ENCODE results near the gene WIPF1. TPM values are rescaled to one million over a fixed set of nuclear protein-coding genes. Genes with fewer than 3 reads are reported as not detected.
A peak's percentile ranks its signal among the peaks of the same experiment; 100 is the strongest.

WIPF1 gene
- total and polyA plus RNA-seq, 8 donors: 4.7 to 26.8 (median 6.2) TPM

DNA sequence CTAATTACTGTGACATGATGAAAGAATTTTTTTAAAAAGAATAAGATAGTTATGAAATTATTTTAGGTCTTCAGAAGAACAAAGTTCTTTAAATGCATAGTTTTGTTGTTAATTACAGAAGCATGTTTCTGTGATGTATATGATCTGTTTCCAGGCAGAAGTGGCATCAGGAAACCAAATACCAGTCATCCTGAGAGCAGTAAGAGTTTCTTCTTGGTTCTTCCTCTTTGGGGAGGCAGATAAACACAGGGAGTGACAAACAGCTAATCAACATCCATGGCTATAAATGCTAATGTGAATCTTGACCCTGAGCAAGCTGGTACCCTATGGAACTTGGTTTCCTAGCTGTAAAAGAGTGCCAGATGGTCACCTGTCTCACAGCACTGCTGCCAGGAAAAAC is 29.2 kb downstream of the WIPF1 start:
- ATAC-seq: no peak
- TF ChIP-seq, protein P1, sequence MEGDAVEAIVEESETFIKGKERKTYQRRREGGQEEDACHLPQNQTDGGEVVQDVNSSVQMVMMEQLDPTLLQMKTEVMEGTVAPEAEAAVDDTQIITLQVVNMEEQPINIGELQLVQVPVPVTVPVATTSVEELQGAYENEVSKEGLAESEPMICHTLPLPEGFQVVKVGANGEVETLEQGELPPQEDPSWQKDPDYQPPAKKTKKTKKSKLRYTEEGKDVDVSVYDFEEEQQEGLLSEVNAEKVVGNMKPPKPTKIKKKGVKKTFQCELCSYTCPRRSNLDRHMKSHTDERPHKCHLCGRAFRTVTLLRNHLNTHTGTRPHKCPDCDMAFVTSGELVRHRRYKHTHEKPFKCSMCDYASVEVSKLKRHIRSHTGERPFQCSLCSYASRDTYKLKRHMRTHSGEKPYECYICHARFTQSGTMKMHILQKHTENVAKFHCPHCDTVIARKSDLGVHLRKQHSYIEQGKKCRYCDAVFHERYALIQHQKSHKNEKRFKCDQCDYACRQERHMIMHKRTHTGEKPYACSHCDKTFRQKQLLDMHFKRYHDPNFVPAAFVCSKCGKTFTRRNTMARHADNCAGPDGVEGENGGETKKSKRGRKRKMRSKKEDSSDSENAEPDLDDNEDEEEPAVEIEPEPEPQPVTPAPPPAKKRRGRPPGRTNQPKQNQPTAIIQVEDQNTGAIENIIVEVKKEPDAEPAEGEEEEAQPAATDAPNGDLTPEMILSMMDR (IDR thresholded peaks at IDR 0.05): no peak
- Histone ChIP-seq H3K4me1 (peaks cover 6 to 9% (median 8%) of the 10 kb centered on the region in 3 donors), H3K36me3 (no peaks in the 10 kb centered on the region), H3K27me3 (no peaks in the 10 kb centered on the region), H3K27ac (no peak overlapping the region), H3K4me3 (no peak overlapping the region), H3K9me3 (no peaks in the 10 kb centered on the region)
- intact Hi-C loops (cut with DNase I): no loop called here
- DNase-seq: no peak
- FAIRE-seq: no peak

DNA sequence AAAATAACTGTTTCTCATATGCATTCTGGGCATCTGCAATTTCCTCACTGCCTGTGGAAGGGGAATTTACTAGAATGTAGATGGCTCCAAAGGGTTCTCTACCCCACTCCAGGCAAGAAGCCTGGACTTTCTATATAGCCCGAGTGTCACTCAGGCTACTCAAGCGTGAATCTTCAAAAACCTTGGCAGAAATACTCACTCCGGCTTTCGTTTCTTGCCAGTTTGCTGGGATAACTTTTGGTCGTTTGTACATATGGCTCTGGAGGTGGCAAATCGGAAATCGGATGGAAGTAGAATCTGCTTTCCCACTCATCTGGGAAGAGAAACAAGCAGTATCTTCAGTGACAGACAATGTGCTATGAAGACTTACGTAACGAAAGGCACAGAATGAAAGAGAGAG is 30.7 kb downstream of the WIPF1 start:
- intact Hi-C loops (cut with DNase I): no loop called here
- TF ChIP-seq, protein P1 (IDR thresholded peaks at IDR 0.05): no peak
- H3K27me3 ChIP-seq: no peaks in the 10 kb centered on the region
- H3K9me3 ChIP-seq: no peaks in the 10 kb centered on the region
- no peaks in the 10 kb centered on the region for H3K36me3 ChIP-seq
- H3K4me1 ChIP-seq: peaks cover 18 to 24% (median 20%) of the 10 kb centered on the region in 3 donors
- no peak for FAIRE-seq
- no peak for ATAC-seq
- no peak overlapping the region for H3K27ac ChIP-seq
- WGBS, 2 donors: 91 to 97% methylated on average over 9 of the region's 9 CpGs
- H3K4me3 ChIP-seq: no peak overlapping the region
- no peak for DNase-seq

DNA sequence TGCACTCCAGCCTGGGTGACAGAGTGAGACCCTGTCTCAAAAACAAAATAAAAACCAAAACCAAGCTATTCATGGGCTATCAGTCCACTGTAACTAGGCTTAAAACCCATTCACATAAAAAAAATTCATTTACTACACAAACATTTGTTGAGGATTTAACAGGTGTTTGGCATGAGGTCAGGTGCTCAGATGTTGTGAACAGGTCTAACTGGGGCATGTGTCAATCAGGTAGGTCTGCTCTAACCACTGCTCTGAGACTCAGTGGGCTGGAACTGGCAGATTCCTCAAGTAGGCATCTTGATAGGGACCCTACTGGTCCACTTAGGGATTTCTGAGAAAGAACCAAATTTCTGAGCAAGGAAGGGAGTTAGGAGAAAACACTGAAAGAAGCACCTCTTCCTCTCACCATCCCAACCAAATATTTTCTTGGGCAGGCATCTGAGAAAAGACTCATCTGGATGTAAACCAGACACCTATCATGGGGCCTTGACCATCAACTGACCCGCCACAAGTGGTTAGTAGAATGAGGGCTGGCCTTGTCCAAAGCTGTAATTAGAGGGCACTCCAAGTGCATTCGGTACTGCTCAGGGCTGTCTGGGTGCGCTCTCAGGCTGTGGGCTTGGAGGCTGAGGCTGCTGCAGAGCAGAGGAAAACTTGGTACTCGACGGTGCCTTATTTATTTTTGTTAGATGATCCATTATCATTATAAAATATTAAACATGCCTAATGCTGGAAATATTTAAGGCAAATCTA is 33.9 kb downstream of the WIPF1 start:
- Histone ChIP-seq H3K36me3 (no peaks in the 10 kb centered on the region), H3K27ac (peak overlapping the region in 2 of 4 donors; percentile 48 to 50), H3K27me3 (no peaks in the 10 kb centered on the region), H3K9me3 (no peaks in the 10 kb centered on the region), H3K4me1 (peaks cover 28 to 35% (median 30%) of the 10 kb centered on the region in 3 donors), H3K4me3 (no peak overlapping the region)
- DNase-seq (peak in 4 of 6 donors; percentile 48 to 77 (median 70)), FAIRE-seq (no peak), ATAC-seq (peak; percentile 68 to 79 (median 74))
- 42 to 49% methylated on average over 5 of the region's 5 CpGs for WGBS, 2 donors
- intact Hi-C loops (cut with DNase I): no loop called here
- TF ChIP-seq, protein P1 (IDR thresholded peaks at IDR 0.05): no peak

DNA sequence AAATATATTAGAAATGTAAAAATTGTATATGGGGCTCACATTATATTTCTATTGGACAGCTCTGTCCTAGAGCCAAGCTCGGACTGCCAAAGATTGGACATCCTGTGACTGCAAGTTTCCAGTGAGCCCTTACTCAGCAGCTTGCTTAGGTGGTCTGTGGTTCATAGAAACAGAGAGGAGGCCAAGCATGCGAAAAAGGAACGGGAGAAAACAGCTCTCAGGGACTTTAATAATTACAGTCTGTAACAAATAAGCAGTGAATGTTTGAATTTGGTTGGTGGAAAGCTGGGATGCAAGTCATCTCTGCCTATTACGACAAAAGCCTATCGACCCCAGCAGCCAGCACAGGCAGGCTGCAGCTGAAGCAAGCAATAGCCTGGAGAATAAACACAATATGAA is 35.6 kb downstream of the WIPF1 start:
- DNase-seq: no peak
- Histone ChIP-seq H3K9me3 (no peaks in the 10 kb centered on the region), H3K4me1 (peaks cover 28 to 35% (median 30%) of the 10 kb centered on the region in 3 donors), H3K36me3 (no peaks in the 10 kb centered on the region), H3K27me3 (no peaks in the 10 kb centered on the region), H3K27ac (peak overlapping the region in 2 of 4 donors; percentile 53 to 76), H3K4me3 (no peak overlapping the region)
- intact Hi-C loops (cut with DNase I): no loop called here
- TF ChIP-seq, protein P1 (IDR thresholded peaks at IDR 0.05): no peak
- WGBS, 2 donors: 53 to 63% methylated on average over 5 of the region's 5 CpGs
- no peak for ATAC-seq
- FAIRE-seq: no peak
